HepG2 (cell line): ENCODE measurements around the gene SEMA3C.

Experiments used
- MAFK ChIP-seq, 2 experiments: IDR thresholded peaks in 1 of 2; conservative IDR thresholded peaks in 1 of 2; 2 replicates each; pipeline ENCODE4 v1.6.1; 2011; ENCODE audit warnings: improper control_type of control experiment in 2 of 2, low read length in 2 of 2
- NONO ChIP-seq, 2 experiments: fragments of 450-650 bp in 1 of 2; sonication (generic) in 1 of 2; formaldehyde crosslinking in 1 of 2; IDR thresholded peaks in 1 of 2; conservative IDR thresholded peaks in 1 of 2; 2 replicates each; pipeline versions ENCODE4 v1.6.1 to v1.8.0; 2017 to 2022; ENCODE audit warnings: mild to moderate bottlenecking in 1 of 2, missing genetic modification reagents in 1 of 2, moderate library complexity in 1 of 2
- PHF8 ChIP-seq: sonication (generic); formaldehyde crosslinking; IDR thresholded peaks from 2 replicates; pipeline ENCODE4 v1.5.0; 2020; ENCODE audit warnings: missing genetic modification reagents
- THYN1 ChIP-seq: sonication (generic); formaldehyde crosslinking; IDR thresholded peaks from 2 replicates; pipeline ENCODE4 v1.8.1; 2023; ENCODE audit warnings: low read depth, mild to moderate bottlenecking, moderate library complexity, missing genetic modification reagents, borderline replicate concordance
- ZFP36L1 ChIP-seq: sonication (generic); formaldehyde crosslinking; IDR thresholded peaks from 2 replicates; pipeline ENCODE4 v1.8.0; 2022; ENCODE audit warnings: mild to moderate bottlenecking, missing genetic modification reagents, moderate library complexity
- ZNF605 ChIP-seq: sonication (generic); formaldehyde crosslinking; IDR thresholded peaks from 2 replicates; pipeline ENCODE4 v1.8.0; 2022; ENCODE audit warnings: mild to moderate bottlenecking, missing genetic modification reagents
- ZNF746 ChIP-seq: sonication (generic); formaldehyde crosslinking; IDR thresholded peaks from 2 replicates; pipeline ENCODE4 v1.8.0; 2022; ENCODE audit warnings: mild to moderate bottlenecking, missing genetic modification reagents
- TF ChIP-seq, protein P1 (sequence below): sonication (generic); formaldehyde crosslinking; IDR thresholded peaks from 2 replicates; pipeline ENCODE4 v1.5.0; 2020; ENCODE audit warnings: mild to moderate bottlenecking, missing genetic modification reagents, moderate library complexity
- TF ChIP-seq, protein P2 (sequence below): sonication (generic); formaldehyde crosslinking; IDR thresholded peaks from 2 replicates; pipeline ENCODE4 v1.4.0; 2020; ENCODE audit warnings: missing genetic modification reagents
- TF ChIP-seq, protein P3 (sequence below): sonication (generic); formaldehyde crosslinking; IDR thresholded peaks from 2 replicates; pipeline ENCODE4 v1.4.0; 2020; ENCODE audit warnings: mild to moderate bottlenecking, missing genetic modification reagents
- TF ChIP-seq, protein P4 (sequence below): sonication (generic); formaldehyde crosslinking; IDR thresholded peaks from 2 replicates; pipeline ENCODE4 v1.4.0; 2020; ENCODE audit warnings: missing genetic modification reagents

DNA sequence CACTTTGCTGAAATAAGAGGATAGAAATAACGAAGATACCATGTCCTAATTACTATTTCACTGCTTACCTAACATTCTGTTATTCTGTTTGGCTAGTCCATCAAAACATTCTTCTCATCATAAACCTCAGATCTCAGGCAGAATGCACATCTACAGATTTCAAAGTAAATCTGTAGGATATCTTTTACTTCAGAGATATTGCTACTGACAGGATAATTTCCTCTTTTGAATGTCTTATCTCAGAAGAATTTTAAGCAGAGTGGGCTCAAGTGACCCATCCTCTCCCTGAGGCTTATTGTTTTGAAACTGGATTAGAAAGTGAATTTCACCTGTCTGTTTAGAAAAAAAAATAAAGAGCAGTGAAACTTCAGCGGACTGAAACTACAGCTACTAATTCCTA lies 83.6 kb downstream of the SEMA3C start:
- TF ChIP-seq NONO (IDR thresholded peaks at IDR 0.05) (no peak), NONO (CRISPR knock-in tag; conservative IDR thresholded peaks at IDR 0.05) (no peak), ZNF605 (CRISPR knock-in tag) (no peak), ZNF746 (CRISPR knock-in tag) (no peak), THYN1 (no peak), MAFK (conservative IDR thresholded peaks at IDR 0.05 in 1 of 2, IDR thresholded peaks at IDR 0.05 in 1 of 2; ENCODE audit: low read length in 2 of 2) (no peak), PHF8 (CRISPR knock-in tag) (no peak), ZFP36L1 (CRISPR knock-in tag) (no peak)
- TF ChIP-seq, protein P1, sequence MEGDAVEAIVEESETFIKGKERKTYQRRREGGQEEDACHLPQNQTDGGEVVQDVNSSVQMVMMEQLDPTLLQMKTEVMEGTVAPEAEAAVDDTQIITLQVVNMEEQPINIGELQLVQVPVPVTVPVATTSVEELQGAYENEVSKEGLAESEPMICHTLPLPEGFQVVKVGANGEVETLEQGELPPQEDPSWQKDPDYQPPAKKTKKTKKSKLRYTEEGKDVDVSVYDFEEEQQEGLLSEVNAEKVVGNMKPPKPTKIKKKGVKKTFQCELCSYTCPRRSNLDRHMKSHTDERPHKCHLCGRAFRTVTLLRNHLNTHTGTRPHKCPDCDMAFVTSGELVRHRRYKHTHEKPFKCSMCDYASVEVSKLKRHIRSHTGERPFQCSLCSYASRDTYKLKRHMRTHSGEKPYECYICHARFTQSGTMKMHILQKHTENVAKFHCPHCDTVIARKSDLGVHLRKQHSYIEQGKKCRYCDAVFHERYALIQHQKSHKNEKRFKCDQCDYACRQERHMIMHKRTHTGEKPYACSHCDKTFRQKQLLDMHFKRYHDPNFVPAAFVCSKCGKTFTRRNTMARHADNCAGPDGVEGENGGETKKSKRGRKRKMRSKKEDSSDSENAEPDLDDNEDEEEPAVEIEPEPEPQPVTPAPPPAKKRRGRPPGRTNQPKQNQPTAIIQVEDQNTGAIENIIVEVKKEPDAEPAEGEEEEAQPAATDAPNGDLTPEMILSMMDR (CRISPR knock-in tag), result no peak
- TF ChIP-seq, protein P2, sequence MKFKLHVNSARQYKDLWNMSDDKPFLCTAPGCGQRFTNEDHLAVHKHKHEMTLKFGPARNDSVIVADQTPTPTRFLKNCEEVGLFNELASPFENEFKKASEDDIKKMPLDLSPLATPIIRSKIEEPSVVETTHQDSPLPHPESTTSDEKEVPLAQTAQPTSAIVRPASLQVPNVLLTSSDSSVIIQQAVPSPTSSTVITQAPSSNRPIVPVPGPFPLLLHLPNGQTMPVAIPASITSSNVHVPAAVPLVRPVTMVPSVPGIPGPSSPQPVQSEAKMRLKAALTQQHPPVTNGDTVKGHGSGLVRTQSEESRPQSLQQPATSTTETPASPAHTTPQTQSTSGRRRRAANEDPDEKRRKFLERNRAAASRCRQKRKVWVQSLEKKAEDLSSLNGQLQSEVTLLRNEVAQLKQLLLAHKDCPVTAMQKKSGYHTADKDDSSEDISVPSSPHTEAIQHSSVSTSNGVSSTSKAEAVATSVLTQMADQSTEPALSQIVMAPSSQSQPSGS, result no peak
- TF ChIP-seq, protein P3, sequence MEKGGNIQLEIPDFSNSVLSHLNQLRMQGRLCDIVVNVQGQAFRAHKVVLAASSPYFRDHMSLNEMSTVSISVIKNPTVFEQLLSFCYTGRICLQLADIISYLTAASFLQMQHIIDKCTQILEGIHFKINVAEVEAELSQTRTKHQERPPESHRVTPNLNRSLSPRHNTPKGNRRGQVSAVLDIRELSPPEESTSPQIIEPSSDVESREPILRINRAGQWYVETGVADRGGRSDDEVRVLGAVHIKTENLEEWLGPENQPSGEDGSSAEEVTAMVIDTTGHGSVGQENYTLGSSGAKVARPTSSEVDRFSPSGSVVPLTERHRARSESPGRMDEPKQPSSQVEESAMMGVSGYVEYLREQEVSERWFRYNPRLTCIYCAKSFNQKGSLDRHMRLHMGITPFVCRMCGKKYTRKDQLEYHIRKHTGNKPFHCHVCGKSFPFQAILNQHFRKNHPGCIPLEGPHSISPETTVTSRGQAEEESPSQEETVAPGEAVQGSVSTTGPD (CRISPR knock-in tag), result no peak
- TF ChIP-seq, protein P4, sequence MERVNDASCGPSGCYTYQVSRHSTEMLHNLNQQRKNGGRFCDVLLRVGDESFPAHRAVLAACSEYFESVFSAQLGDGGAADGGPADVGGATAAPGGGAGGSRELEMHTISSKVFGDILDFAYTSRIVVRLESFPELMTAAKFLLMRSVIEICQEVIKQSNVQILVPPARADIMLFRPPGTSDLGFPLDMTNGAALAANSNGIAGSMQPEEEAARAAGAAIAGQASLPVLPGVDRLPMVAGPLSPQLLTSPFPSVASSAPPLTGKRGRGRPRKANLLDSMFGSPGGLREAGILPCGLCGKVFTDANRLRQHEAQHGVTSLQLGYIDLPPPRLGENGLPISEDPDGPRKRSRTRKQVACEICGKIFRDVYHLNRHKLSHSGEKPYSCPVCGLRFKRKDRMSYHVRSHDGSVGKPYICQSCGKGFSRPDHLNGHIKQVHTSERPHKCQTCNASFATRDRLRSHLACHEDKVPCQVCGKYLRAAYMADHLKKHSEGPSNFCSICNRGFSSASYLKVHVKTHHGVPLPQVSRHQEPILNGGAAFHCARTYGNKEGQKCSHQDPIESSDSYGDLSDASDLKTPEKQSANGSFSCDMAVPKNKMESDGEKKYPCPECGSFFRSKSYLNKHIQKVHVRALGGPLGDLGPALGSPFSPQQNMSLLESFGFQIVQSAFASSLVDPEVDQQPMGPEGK (CRISPR knock-in tag), result no peak
